K562 (cell line): ENCODE data around the gene KRTAP4-5. TPM values are rescaled to one million over a fixed set of nuclear protein-coding genes. Genes with fewer than 3 reads are reported as not detected.

Source experiments
- BRD9 ChIP-seq: fragments of 450-650 bp; IDR thresholded peaks from 2 replicates; pipeline ENCODE4 v1.6.1; 2018; ENCODE audit warnings: low read depth; ENCODE audit not compliant: partially characterized antibody
- CXXC5 ChIP-seq: fragments of 250-450 bp; sonication (Bioruptor Pico); IDR thresholded peaks from 2 replicates; pipeline ENCODE4 v1.8.0; 2022; ENCODE audit warnings: inconsistent platforms, mild to moderate bottlenecking, moderate library complexity
- HCFC1 ChIP-seq: IDR thresholded peaks from 2 replicates; pipeline ENCODE4 v1.6.1; 2012; ENCODE audit warnings: low read depth, low read length, improper control_type of control experiment
- NUFIP1 ChIP-seq: fragments of 450-650 bp; IDR thresholded peaks from 2 replicates; pipeline ENCODE4 v1.6.1; 2018; ENCODE audit not compliant: partially characterized antibody
- PHF8 ChIP-seq: fragments of 200-600 bp; sonication (generic); IDR thresholded peaks from 2 replicates; pipeline ENCODE4 v1.6.1; 2012; ENCODE audit warnings: mixed run types, mild to moderate bottlenecking, inconsistent platforms, low read length, moderate library complexity, borderline replicate concordance
- POLR3A ChIP-seq: IDR thresholded peaks from 2 replicates; pipeline ENCODE4 v1.6.1; 2011; ENCODE audit warnings: borderline replicate concordance, mild to moderate bottlenecking, moderate library complexity; ENCODE audit not compliant: insufficient read length, insufficient read depth; ENCODE audit errors: extremely low read depth
- ZC3H8 ChIP-seq: fragments of 450-650 bp; IDR thresholded peaks from 2 replicates; pipeline ENCODE4 v1.6.1; 2017
- ZNF764 ChIP-seq: fragments of 250-450 bp; sonication (Bioruptor Pico); IDR thresholded peaks from 2 replicates; pipeline ENCODE4 v1.4.0; 2020; ENCODE audit warnings: low read depth, mild to moderate bottlenecking, moderate library complexity
- polyA plus RNA-seq, 8 experiments: library from polyadenylated mRNA; depleted of rRNA in 4 of 8; stranded (reverse) in 5 of 8; unstranded in 3 of 8; fragments of >200 nt; fragmentation: Nextera tagmentation in 2 of 8; fragmentation: Illumina TruSeq in 1 of 8; extraction: Ambion mirVana in 2 of 8; extraction: Trizol in 1 of 8; gene quantifications; 2 replicates each; pipeline versions ENCODE4 v1.2.1 to v1.2.3, GENCODE V29; 2011 to 2014; ENCODE audit warnings: inconsistent platforms in 1 of 8, missing spikeins in 1 of 8
- total RNA-seq, 7 experiments: library from RNA; depleted of rRNA in 6 of 7; stranded (reverse); fragments of >200 nt in 6 of 7; fragmentation: Illumina TruSeq in 2 of 7; extraction: Trizol in 2 of 7; gene quantifications; 2 replicates each; pipeline versions ENCODE4 v1.2.1 to v1.2.3, GENCODE V29; 2011 to 2021; ENCODE audit warnings: low replicate concordance in 1 of 7
- TF ChIP-seq, protein P1 (sequence below), 2 experiments: fragments of 450-650 bp in 1 of 2; sonication (generic) in 1 of 2; formaldehyde crosslinking in 1 of 2; IDR thresholded peaks in 1 of 2; conservative IDR thresholded peaks in 1 of 2; 2 replicates each; pipeline versions ENCODE4 v1.6.1 to v1.8.1; 2016 to 2023; ENCODE audit warnings: mild to moderate bottlenecking in 2 of 2, moderate library complexity in 2 of 2, inconsistent platforms in 1 of 2, missing genetic modification reagents in 1 of 2
- TF ChIP-seq, protein P2 (sequence below): fragments of 450-650 bp; formaldehyde crosslinking; conservative IDR thresholded peaks from 2 replicates; pipeline ENCODE4 v1.4.0; 2022; ENCODE audit warnings: mild to moderate bottlenecking, missing genetic modification characterization
- TF ChIP-seq, protein P3 (sequence below): fragments of 250-450 bp; sonication (Bioruptor Pico); IDR thresholded peaks from 2 replicates; pipeline ENCODE4 v1.4.0; 2020; ENCODE audit warnings: mild to moderate bottlenecking

The KRTAP4-5 gene
- total and polyA plus RNA-seq, 9 of the 15 experiments (the other 6 are each of a cell fraction or from before 2014, with no cell fraction given) = not detected

DNA sequence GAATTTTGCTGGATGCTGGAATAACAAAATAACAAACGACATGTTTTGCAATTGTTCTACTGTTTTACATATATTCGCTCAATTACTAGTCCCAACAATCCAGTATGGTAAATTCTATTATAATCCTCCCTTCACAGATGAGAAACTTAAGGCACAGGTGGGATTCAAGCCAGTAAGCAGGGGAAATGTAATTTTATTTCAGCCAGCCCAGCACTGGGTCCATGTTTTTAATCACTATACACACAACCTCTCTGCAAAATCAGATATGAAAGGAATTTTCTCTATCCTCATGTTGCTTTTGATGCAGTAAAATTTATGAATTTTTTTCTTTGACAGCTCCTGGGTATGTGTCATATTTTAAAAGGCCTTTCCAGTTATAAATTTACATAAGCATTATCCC, 4.4 kb downstream of the KRTAP4-5 start (continued):
- TF ChIP-seq ZNF764 (CRISPR knock-in tag) (no peak), ZC3H8 (no peak), PHF8 (no peak), BRD9 (no peak), NUFIP1 (no peak), POLR3A (no peak), HCFC1 (no peak), CXXC5 (CRISPR knock-in tag) (no peak)
- TF ChIP-seq, protein P1, sequence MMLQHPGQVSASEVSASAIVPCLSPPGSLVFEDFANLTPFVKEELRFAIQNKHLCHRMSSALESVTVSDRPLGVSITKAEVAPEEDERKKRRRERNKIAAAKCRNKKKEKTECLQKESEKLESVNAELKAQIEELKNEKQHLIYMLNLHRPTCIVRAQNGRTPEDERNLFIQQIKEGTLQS (IDR thresholded peaks at IDR 0.05) = no peak
- TF ChIP-seq, protein P1 (CRISPR knock-in tag; conservative IDR thresholded peaks at IDR 0.05) = no peak
- TF ChIP-seq, protein P2, sequence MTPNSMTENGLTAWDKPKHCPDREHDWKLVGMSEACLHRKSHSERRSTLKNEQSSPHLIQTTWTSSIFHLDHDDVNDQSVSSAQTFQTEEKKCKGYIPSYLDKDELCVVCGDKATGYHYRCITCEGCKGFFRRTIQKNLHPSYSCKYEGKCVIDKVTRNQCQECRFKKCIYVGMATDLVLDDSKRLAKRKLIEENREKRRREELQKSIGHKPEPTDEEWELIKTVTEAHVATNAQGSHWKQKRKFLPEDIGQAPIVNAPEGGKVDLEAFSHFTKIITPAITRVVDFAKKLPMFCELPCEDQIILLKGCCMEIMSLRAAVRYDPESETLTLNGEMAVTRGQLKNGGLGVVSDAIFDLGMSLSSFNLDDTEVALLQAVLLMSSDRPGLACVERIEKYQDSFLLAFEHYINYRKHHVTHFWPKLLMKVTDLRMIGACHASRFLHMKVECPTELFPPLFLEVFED (CRISPR knock-in tag) = no peak
- TF ChIP-seq, protein P3, sequence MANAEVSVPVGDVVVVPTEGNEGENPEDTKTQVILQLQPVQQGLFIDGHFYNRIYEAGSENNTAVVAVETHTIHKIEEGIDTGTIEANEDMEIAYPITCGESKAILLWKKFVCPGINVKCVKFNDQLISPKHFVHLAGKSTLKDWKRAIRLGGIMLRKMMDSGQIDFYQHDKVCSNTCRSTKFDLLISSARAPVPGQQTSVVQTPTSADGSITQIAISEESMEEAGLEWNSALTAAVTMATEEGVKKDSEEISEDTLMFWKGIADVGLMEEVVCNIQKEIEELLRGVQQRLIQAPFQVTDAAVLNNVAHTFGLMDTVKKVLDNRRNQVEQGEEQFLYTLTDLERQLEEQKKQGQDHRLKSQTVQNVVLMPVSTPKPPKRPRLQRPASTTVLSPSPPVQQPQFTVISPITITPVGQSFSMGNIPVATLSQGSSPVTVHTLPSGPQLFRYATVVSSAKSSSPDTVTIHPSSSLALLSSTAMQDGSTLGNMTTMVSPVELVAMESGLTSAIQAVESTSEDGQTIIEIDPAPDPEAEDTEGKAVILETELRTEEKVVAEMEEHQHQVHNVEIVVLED (CRISPR knock-in tag) = no peak
- TF ChIP-seq, all 486 proteins: peak for 0
